Fibroblast of lung (primary cell): Measurements from ENCODE around the gene TREML4.

Experiments used
- EZH2 ChIP-seq: IDR thresholded peaks from 2 replicates; pipeline ENCODE4 v1.5.1; 2012; ENCODE audit warnings: low read length, control low read depth, mild to moderate bottlenecking; ENCODE audit errors: missing control alignments
- TF ChIP-seq, protein P1 (sequence below), 2 donors: IDR thresholded peaks in 1 of 2; conservative IDR thresholded peaks in 1 of 2; 1 replicate in 1 of 2; 2 replicates in 1 of 2; pipeline ENCODE4 v1.5.1; 2011 to 2012; ENCODE audit warnings: low read length in 2 of 2, control low read depth in 1 of 2, inconsistent platforms in 1 of 2, low read depth in 1 of 2, mild to moderate bottlenecking in 1 of 2

DNA sequence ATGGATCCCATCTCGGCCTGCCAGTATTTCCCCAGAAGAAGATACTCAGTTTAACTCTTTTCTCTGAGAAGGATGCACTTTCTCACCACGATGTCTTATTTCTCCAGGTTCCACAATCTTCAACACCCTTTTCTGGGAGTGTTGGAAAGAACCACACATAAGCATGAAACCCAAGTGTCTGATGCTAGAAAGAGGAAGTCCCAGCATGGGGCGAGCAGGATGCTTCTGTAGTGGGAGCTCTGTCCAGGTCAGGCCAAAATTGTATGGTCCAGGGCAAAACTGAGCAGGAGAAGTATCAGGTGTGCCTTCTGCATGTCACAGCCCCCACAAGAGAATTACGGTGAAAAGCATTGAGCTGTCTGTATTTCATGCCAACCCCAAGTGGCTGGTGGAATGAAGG, 47.3 kb downstream of the TREML4 start:
- TF ChIP-seq, protein P1, sequence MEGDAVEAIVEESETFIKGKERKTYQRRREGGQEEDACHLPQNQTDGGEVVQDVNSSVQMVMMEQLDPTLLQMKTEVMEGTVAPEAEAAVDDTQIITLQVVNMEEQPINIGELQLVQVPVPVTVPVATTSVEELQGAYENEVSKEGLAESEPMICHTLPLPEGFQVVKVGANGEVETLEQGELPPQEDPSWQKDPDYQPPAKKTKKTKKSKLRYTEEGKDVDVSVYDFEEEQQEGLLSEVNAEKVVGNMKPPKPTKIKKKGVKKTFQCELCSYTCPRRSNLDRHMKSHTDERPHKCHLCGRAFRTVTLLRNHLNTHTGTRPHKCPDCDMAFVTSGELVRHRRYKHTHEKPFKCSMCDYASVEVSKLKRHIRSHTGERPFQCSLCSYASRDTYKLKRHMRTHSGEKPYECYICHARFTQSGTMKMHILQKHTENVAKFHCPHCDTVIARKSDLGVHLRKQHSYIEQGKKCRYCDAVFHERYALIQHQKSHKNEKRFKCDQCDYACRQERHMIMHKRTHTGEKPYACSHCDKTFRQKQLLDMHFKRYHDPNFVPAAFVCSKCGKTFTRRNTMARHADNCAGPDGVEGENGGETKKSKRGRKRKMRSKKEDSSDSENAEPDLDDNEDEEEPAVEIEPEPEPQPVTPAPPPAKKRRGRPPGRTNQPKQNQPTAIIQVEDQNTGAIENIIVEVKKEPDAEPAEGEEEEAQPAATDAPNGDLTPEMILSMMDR (conservative IDR thresholded peaks at IDR 0.05 in 1 of 2, IDR thresholded peaks at IDR 0.05 in 1 of 2; ENCODE audit: low read depth in 1 of 2, low read length in 2 of 2): no peak
- no peak for TF ChIP-seq EZH2
